ENCODE results near the gene CWC15. TPM values are rescaled to one million over a fixed set of nuclear protein-coding genes. Genes with fewer than 3 reads are reported as not detected.

CWC15 gene
- total RNA-seq, 2 experiments from 2014 or later = 121 to 124 TPM

- Histone ChIP-seq H3K36me3 (ENCODE audit: insufficient read depth, low read length) (peaks cover 54% of the 10 kb centered on the region), H3K27ac (ENCODE audit: low read depth in 1 of 2, low read length in 2 of 2) (no peak overlapping the region), H3K4me3 (ENCODE audit: low read length) (no peak overlapping the region), H3K9me3 (ENCODE audit: control insufficient read depth in 1 of 2, insufficient read depth in 1 of 2, low read length in 2 of 2) (no peaks in the 10 kb centered on the region), H3K4me1 (ENCODE audit: insufficient read depth, low read length) (no peaks in the 10 kb centered on the region), H3K27me3 (ENCODE audit: control insufficient read depth in 1 of 2, insufficient read depth in 2 of 2, low read length in 2 of 2) (no peaks in the 10 kb centered on the region)
- ChIA-PET POLR2A (interaction anchor here (0.7 to 2.8 kb wide), 2 partner anchors 12 to 93 kb away, joined by 3 to 16 read pairs; partner anchors contain the start of genes CWC15 and KDM4D), CTCF (no interaction called here)
- ATAC-seq (ENCODE audit: poor library complexity) = no peak
- peaks cover 3% of the 10 kb centered on the region for H3K4me1 Mint-ChIP-seq (ENCODE audit: low read depth)
- no peaks in the 10 kb centered on the region for H3K9me3 Mint-ChIP-seq
- H3K27me3 Mint-ChIP-seq = no peaks in the 10 kb centered on the region
- H3K4me3 Mint-ChIP-seq = no peak overlapping the region
- intact Hi-C loops (cut with DNase I, micrococcal nuclease) = no loop called here
- H3K36me3 Mint-ChIP-seq (ENCODE audit: low read depth) = peaks cover 63% of the 10 kb centered on the region
- no peak for TF ChIP-seq CTCF (IDR thresholded peaks at IDR 0.05)
- H3K27ac Mint-ChIP-seq = no peak overlapping the region
- DNase-seq = no peak
These were observed 12.9 kb downstream of the CWC15 start for GRCh38 chr11:94960488-94960887.

GRCh38 chr11:94959179-94959578 lies 14.2 kb downstream of the CWC15 start:
- Histone ChIP-seq H3K9me3 (ENCODE audit: control insufficient read depth in 1 of 2, insufficient read depth in 1 of 2, low read length in 2 of 2) (no peaks in the 10 kb centered on the region), H3K27ac (ENCODE audit: low read depth in 1 of 2, low read length in 2 of 2) (no peak overlapping the region), H3K4me1 (ENCODE audit: insufficient read depth, low read length) (no peaks in the 10 kb centered on the region), H3K27me3 (ENCODE audit: control insufficient read depth in 1 of 2, insufficient read depth in 2 of 2, low read length in 2 of 2) (no peaks in the 10 kb centered on the region), H3K36me3 (ENCODE audit: insufficient read depth, low read length) (peaks cover 41% of the 10 kb centered on the region), H3K4me3 (ENCODE audit: low read length) (no peak overlapping the region)
- POLR2A ChIA-PET = interaction anchor here (1.0 kb wide), 1 partner anchor 22 kb away, joined by 3 read pairs; no protein-coding TSS in a partner anchor
- intact Hi-C loops (cut with DNase I, micrococcal nuclease) = no loop called here
- no peak for DNase-seq
- H3K4me1 Mint-ChIP-seq (ENCODE audit: low read depth) = peaks cover 9% of the 10 kb centered on the region
- no peak overlapping the region for H3K4me3 Mint-ChIP-seq
- no peak overlapping the region for H3K27ac Mint-ChIP-seq
- H3K36me3 Mint-ChIP-seq (ENCODE audit: low read depth) = peaks cover 50% of the 10 kb centered on the region
- CTCF ChIA-PET = no interaction called here
- no peak for TF ChIP-seq CTCF (IDR thresholded peaks at IDR 0.05)
- ATAC-seq (ENCODE audit: poor library complexity) = no peak
- no peaks in the 10 kb centered on the region for H3K9me3 Mint-ChIP-seq
- no peaks in the 10 kb centered on the region for H3K27me3 Mint-ChIP-seq

GRCh38 chr11:94958121-94958696 lies 15.1 kb downstream of the CWC15 start:
- peaks cover 40% of the 10 kb centered on the region for H3K36me3 Mint-ChIP-seq (ENCODE audit: low read depth)
- ATAC-seq (ENCODE audit: poor library complexity) (no peak), DNase-seq (no peak)
- Histone ChIP-seq H3K36me3 (ENCODE audit: insufficient read depth, low read length) (peaks cover 32% of the 10 kb centered on the region), H3K4me1 (ENCODE audit: insufficient read depth, low read length) (no peaks in the 10 kb centered on the region), H3K27me3 (ENCODE audit: control insufficient read depth in 1 of 2, insufficient read depth in 2 of 2, low read length in 2 of 2) (no peaks in the 10 kb centered on the region), H3K9me3 (ENCODE audit: control insufficient read depth in 1 of 2, insufficient read depth in 1 of 2, low read length in 2 of 2) (no peaks in the 10 kb centered on the region), H3K4me3 (ENCODE audit: low read length) (no peak overlapping the region), H3K27ac (ENCODE audit: low read depth in 1 of 2, low read length in 2 of 2) (no peak overlapping the region)
- TF ChIP-seq CTCF (IDR thresholded peaks at IDR 0.05) = no peak
- no peaks in the 10 kb centered on the region for H3K27me3 Mint-ChIP-seq
- no peak overlapping the region for H3K4me3 Mint-ChIP-seq
- ChIA-PET POLR2A (no interaction called here), CTCF (no interaction called here)
- peaks cover 9% of the 10 kb centered on the region for H3K4me1 Mint-ChIP-seq (ENCODE audit: low read depth)
- intact Hi-C loops (cut with DNase I, micrococcal nuclease) = no loop called here
- H3K9me3 Mint-ChIP-seq = no peaks in the 10 kb centered on the region
- H3K27ac Mint-ChIP-seq = no peak overlapping the region

All from CD4-positive, alpha-beta T cell (primary cell).